ENCODE results near the gene CTNNA3. TPM values are rescaled to one million over a fixed set of nuclear protein-coding genes. Genes with fewer than 3 reads are reported as not detected.

CTNNA3 gene
- total RNA-seq, 1 experiment from 2014 or later = 0.85 TPM

GRCh38 chr10:66353422-66353821 lies 1342.6 kb downstream of the CTNNA3 start:
- Histone ChIP-seq H3K9me3 (ENCODE audit: control insufficient read depth, insufficient read depth, low read depth, low read length) (no peaks in the 10 kb centered on the region; the same call in 1 of the 2 replicates), H3K27me3 (ENCODE audit: control insufficient read depth, insufficient read depth, low read length) (no peaks in the 10 kb centered on the region), H3K36me3 (ENCODE audit: control insufficient read depth, insufficient read depth, low read length) (no peaks in the 10 kb centered on the region), H3K4me3 (ENCODE audit: low read depth in 2 of 2, low read length in 2 of 2) (no peak overlapping the region), H3K27ac (ENCODE audit: low read length) (no peak overlapping the region), H3K4me1 (ENCODE audit: control insufficient read depth, insufficient read depth, low read length) (no peaks in the 10 kb centered on the region)
- no TSS peak for BruUV-seq (replicated peaks)
- intact Hi-C loops (cut with micrococcal nuclease; ENCODE audit: unreplicated experiment) (no loop called here), in situ Hi-C loops (cut with HindIII; ENCODE audit: low pct_unique_long_range_greater_than_20kb, low sequenced_read_pairs) (no loop called here)
- TF ChIP-seq SIN3A (IDR thresholded peaks at IDR 0.05; ENCODE audit: borderline replicate concordance, insufficient read depth, low read depth, low read length) = no peak
- TF ChIP-seq CTCF (IDR thresholded peaks at IDR 0.05) = no peak
- TF ChIP-seq TCF7L2 (IDR thresholded peaks at IDR 0.05; ENCODE audit: low read depth, low read length) = no peak
- no peak for TF ChIP-seq REST (IDR thresholded peaks at IDR 0.05; ENCODE audit: insufficient read depth in 1 of 2, low read depth in 2 of 2, low read length in 1 of 2)
- no peak for TF ChIP-seq POLR2AphosphoS5 (IDR thresholded peaks at IDR 0.05; ENCODE audit: low read depth, low read length)
- ChIA-PET POLR2A (no interaction called here), CTCF (interaction anchor here (0.7 kb wide), 1 partner anchor 545 kb away, joined by 5 read pairs; no protein-coding TSS in a partner anchor)
- ATAC-seq = no peak
- DNase-seq (ENCODE audit: low read depth, low spot score) = no peak

GRCh38 chr10:66350622-66351399 lies 1345.2 kb downstream of the CTNNA3 start:
- BruUV-seq (replicated peaks) = no TSS peak
- ATAC-seq = no peak
- in situ Hi-C loops (cut with HindIII; ENCODE audit: low pct_unique_long_range_greater_than_20kb, low sequenced_read_pairs) = no loop called here

More at GRCh38 chr10:66350622-66351399, 1345.2 kb downstream of the CTNNA3 start:
- H3K4me3 ChIP-seq (ENCODE audit: low read depth in 2 of 2, low read length in 2 of 2) = no peak overlapping the region
- intact Hi-C loops (cut with micrococcal nuclease; ENCODE audit: unreplicated experiment) = no loop called here
- POLR2A ChIA-PET = no interaction called here
- H3K36me3 ChIP-seq (ENCODE audit: control insufficient read depth, insufficient read depth, low read length) = no peaks in the 10 kb centered on the region
- CTCF ChIA-PET = no interaction called here
- TF ChIP-seq SIN3A (IDR thresholded peaks at IDR 0.05; ENCODE audit: borderline replicate concordance, insufficient read depth, low read depth, low read length) = no peak
- no peak for TF ChIP-seq POLR2AphosphoS5 (IDR thresholded peaks at IDR 0.05; ENCODE audit: low read depth, low read length)
- TF ChIP-seq TCF7L2 (IDR thresholded peaks at IDR 0.05; ENCODE audit: low read depth, low read length) = no peak
- TF ChIP-seq REST (IDR thresholded peaks at IDR 0.05; ENCODE audit: insufficient read depth in 1 of 2, low read depth in 2 of 2, low read length in 1 of 2) = no peak
- no peak for TF ChIP-seq CTCF (IDR thresholded peaks at IDR 0.05)
- H3K9me3 ChIP-seq (ENCODE audit: control insufficient read depth, insufficient read depth, low read depth, low read length) = no peaks in the 10 kb centered on the region; the same call in 1 of the 2 replicates
- no peak overlapping the region for H3K27ac ChIP-seq (ENCODE audit: low read length)
- no peaks in the 10 kb centered on the region for H3K4me1 ChIP-seq (ENCODE audit: control insufficient read depth, insufficient read depth, low read length)
- no peaks in the 10 kb centered on the region for H3K27me3 ChIP-seq (ENCODE audit: control insufficient read depth, insufficient read depth, low read length)
- no peak for DNase-seq (ENCODE audit: low read depth, low spot score)
